RWPE2 (cell line): Measurements from ENCODE around the gene CARD18.

Source experiments
- ATAC-seq: fragments of 200-7000 bp; cut with Tn5 transposase; 3 replicates; pipeline ENCODE4 v1.9.1; 2021; ENCODE audit warnings: low read depth
- DNase-seq: peaks from one replicate; pipeline ENCODE4 v3.0.0-alpha.2; 2020; ENCODE audit warnings: low spot score
- H3K27ac ChIP-seq: fragments of 450-650 bp; 2 replicates; pipeline ENCODE4 v1.5.1; 2017; ENCODE audit warnings: mild to moderate bottlenecking; ENCODE audit not compliant: poor library complexity, severe bottlenecking
- H3K27me3 ChIP-seq: fragments of 250-450 bp; sonication (Bioruptor Pico); 2 replicates; pipeline ENCODE4 v1.5.1; 2021; ENCODE audit warnings: mild to moderate bottlenecking, moderate library complexity; ENCODE audit not compliant: insufficient read depth, poor library complexity, severe bottlenecking
- H3K36me3 ChIP-seq: fragments of 250-450 bp; sonication (Bioruptor Pico); 2 replicates; pipeline ENCODE4 v1.5.1; 2020; ENCODE audit warnings: low read depth, mild to moderate bottlenecking, moderate library complexity
- H3K4me1 ChIP-seq: fragments of 250-450 bp; sonication (Bioruptor Pico); 2 replicates; pipeline ENCODE4 v1.5.1; 2021; ENCODE audit warnings: mild to moderate bottlenecking, moderate library complexity; ENCODE audit not compliant: insufficient read depth, poor library complexity, severe bottlenecking
- H3K4me3 ChIP-seq: fragments of 250-450 bp; sonication (Bioruptor Pico); 2 replicates; pipeline ENCODE4 v1.5.1; 2021; ENCODE audit warnings: mild to moderate bottlenecking, moderate library complexity; ENCODE audit not compliant: severe bottlenecking
- H3K9me3 ChIP-seq: fragments of 250-450 bp; sonication (Bioruptor Pico); 2 replicates; pipeline ENCODE4 v1.5.1; 2021; ENCODE audit warnings: mild to moderate bottlenecking, moderate library complexity; ENCODE audit not compliant: severe bottlenecking
- CTCF ChIP-seq: fragments of 450-650 bp; IDR thresholded peaks from one replicate; pipeline ENCODE4 v1.5.1; 2017; ENCODE audit warnings: mild to moderate bottlenecking, moderate library complexity; ENCODE audit not compliant: poor library complexity, severe bottlenecking

Gene CARD18

GRCh38 chr11:105179542-105180278 lies 40.1 kb upstream of the CARD18 start:
- DNase-seq (no peak), ATAC-seq (no peak)
- Histone ChIP-seq H3K27ac (no peak overlapping the region), H3K27me3 (no peaks in the 10 kb centered on the region), H3K9me3 (no peaks in the 10 kb centered on the region), H3K36me3 (no peaks in the 10 kb centered on the region), H3K4me3 (no peak overlapping the region), H3K4me1 (peaks cover 12% of the 10 kb centered on the region)
- TF ChIP-seq CTCF = no peak

GRCh38 chr11:105177658-105178057 lies 38.1 kb upstream of the CARD18 start:
- peak; percentile 68; the same call in 2 of the 3 replicates for ATAC-seq
- no peak for TF ChIP-seq CTCF
- Histone ChIP-seq H3K36me3 (no peaks in the 10 kb centered on the region), H3K27ac (no peak overlapping the region), H3K9me3 (no peaks in the 10 kb centered on the region), H3K4me1 (peaks cover 12% of the 10 kb centered on the region), H3K27me3 (no peaks in the 10 kb centered on the region), H3K4me3 (no peak overlapping the region)
- DNase-seq = no peak

GRCh38 chr11:105168457-105168856 lies 28.9 kb upstream of the CARD18 start:
- H3K27ac ChIP-seq = no peak overlapping the region
- DNase-seq = no peak

GRCh38 chr11:105167244-105167643 lies 27.7 kb upstream of the CARD18 start:
- Histone ChIP-seq H3K27ac (no peak overlapping the region), H3K9me3 (no peaks in the 10 kb centered on the region), H3K27me3 (no peaks in the 10 kb centered on the region), H3K4me1 (no peaks in the 10 kb centered on the region), H3K36me3 (no peaks in the 10 kb centered on the region; the same call in 1 of the 2 replicates), H3K4me3 (no peak overlapping the region)
- no peak for ATAC-seq
- no peak for TF ChIP-seq CTCF
- no peak for DNase-seq

More at GRCh38 chr11:105168457-105168856, 28.9 kb upstream of the CARD18 start:
- no peaks in the 10 kb centered on the region for H3K4me1 ChIP-seq
- no peaks in the 10 kb centered on the region for H3K27me3 ChIP-seq
- no peaks in the 10 kb centered on the region for H3K9me3 ChIP-seq
- no peak overlapping the region for H3K4me3 ChIP-seq
- ATAC-seq = peak; percentile 48; the same call in 2 of the 3 replicates
- no peaks in the 10 kb centered on the region; the same call in 1 of the 2 replicates for H3K36me3 ChIP-seq
- TF ChIP-seq CTCF = no peak

- Histone ChIP-seq H3K4me3 (no peak overlapping the region), H3K36me3 (no peaks in the 10 kb centered on the region; the same call in 1 of the 2 replicates), H3K27ac (no peak overlapping the region), H3K27me3 (no peaks in the 10 kb centered on the region), H3K4me1 (no peaks in the 10 kb centered on the region), H3K9me3 (no peaks in the 10 kb centered on the region)
- no peak for DNase-seq
- ATAC-seq = no peak
- no peak for TF ChIP-seq CTCF
Measured at GRCh38 chr11:105164208-105164607, 24.6 kb upstream of the CARD18 start.
